Neural progenitor cell (in vitro differentiated cells): ENCODE results near the gene LZIC.

Source experiments
- CTCF ChIP-seq: fragments of 200-600 bp; sonication (generic); IDR thresholded peaks from 2 replicates; pipeline ENCODE4 v1.5.1; 2017; ENCODE audit warnings: antibody characterized with exemption, mild to moderate bottlenecking
- EZH2 ChIP-seq: fragments of 200-600 bp; sonication (generic); IDR thresholded peaks from 2 replicates; pipeline ENCODE4 v1.6.1; 2017; ENCODE audit warnings: antibody characterized with exemption, mild to moderate bottlenecking, moderate library complexity
- EZH2phosphoT487 ChIP-seq: fragments of 200-600 bp; sonication (generic); IDR thresholded peaks from 2 replicates; pipeline ENCODE4 v1.6.1; 2017; ENCODE audit warnings: antibody characterized with exemption

- no peak for TF ChIP-seq CTCF
- no peak for TF ChIP-seq EZH2
- no peak for TF ChIP-seq EZH2phosphoT487
Observed at GRCh38 chr1:9907441-9907840, 35.8 kb downstream of the LZIC start.
